Muscle layer of duodenum (tissue), 2 donors: ENCODE measurements around the gene SP4.
"Not testable (repeated sequence)": the region's sequence is repeated elsewhere in the genome, so short reads cannot be mapped to it uniquely, and the experiment has no call there.

Experiments used
- H3K27ac ChIP-seq: one replicate; pipeline ENCODE4 v1.7.0; 2013; ENCODE audit warnings: mild to moderate bottlenecking, low read length
- H3K27me3 ChIP-seq: one replicate; pipeline ENCODE4 v1.7.0; 2013; ENCODE audit warnings: low read depth, mild to moderate bottlenecking, control low read depth, low read length
- H3K36me3 ChIP-seq, 2 donors: one replicate each; pipeline ENCODE4 v1.7.0; 2013; ENCODE audit warnings: low read length in 2 of 2, control low read depth in 1 of 2, mild to moderate bottlenecking in 1 of 2; ENCODE audit not compliant: insufficient read depth in 2 of 2, control insufficient read depth in 1 of 2
- H3K4me1 ChIP-seq, 2 donors: one replicate each; pipeline ENCODE4 v1.7.0; 2013; ENCODE audit warnings: low read length in 2 of 2, mild to moderate bottlenecking in 2 of 2, control low read depth in 1 of 2, moderate library complexity in 1 of 2; ENCODE audit not compliant: insufficient read depth in 2 of 2, control insufficient read depth in 1 of 2
- H3K4me3 ChIP-seq, 2 donors: one replicate each; pipeline ENCODE4 v1.7.0; 2013; ENCODE audit warnings: low read length in 2 of 2, low read depth in 1 of 2, mild to moderate bottlenecking in 1 of 2
- H3K9me3 ChIP-seq, 2 donors: one replicate each; pipeline ENCODE4 v1.7.0; 2013; ENCODE audit warnings: low read length in 2 of 2, control low read depth in 1 of 2, mild to moderate bottlenecking in 1 of 2; ENCODE audit not compliant: control insufficient read depth in 1 of 2
- donor health status: healthy.

Gene SP4

GRCh38 chr7:21526448-21526847 lies 98.6 kb downstream of the SP4 start:
- Histone ChIP-seq H3K4me3 (no peak overlapping the region), H3K9me3 (peaks cover 0 to 3% of the 10 kb centered on the region in 2 donors), H3K27ac (no peak overlapping the region), H3K36me3 (no peaks in the 10 kb centered on the region), H3K4me1 (no peaks in the 10 kb centered on the region), H3K27me3 (no peaks in the 10 kb centered on the region)

- not testable (repeated sequence) for H3K36me3 ChIP-seq, H3K4me3 ChIP-seq, H3K9me3 ChIP-seq
These were observed 104.6 kb downstream of the SP4 start for GRCh38 chr7:21532485-21532884.

GRCh38 chr7:21533646-21534045 lies 105.8 kb downstream of the SP4 start:
- H3K36me3 ChIP-seq, H3K4me3 ChIP-seq, H3K9me3 ChIP-seq, H3K27ac ChIP-seq, H3K27me3 ChIP-seq, H3K4me1 ChIP-seq: not testable (repeated sequence)

More at GRCh38 chr7:21532485-21532884, 104.6 kb downstream of the SP4 start:
- not testable (repeated sequence) for H3K4me1 ChIP-seq, H3K27ac ChIP-seq, H3K27me3 ChIP-seq

- H3K4me3 ChIP-seq, H3K27ac ChIP-seq, H3K4me1 ChIP-seq, H3K36me3 ChIP-seq, H3K27me3 ChIP-seq, H3K9me3 ChIP-seq: not testable (repeated sequence)
These were observed 108.7 kb downstream of the SP4 start for GRCh38 chr7:21536445-21537118.

- H3K4me3 ChIP-seq, result no peak overlapping the region
- no peaks in the 10 kb centered on the region for H3K9me3 ChIP-seq
- no peaks in the 10 kb centered on the region for H3K36me3 ChIP-seq
- peaks cover 0 to 16% of the 10 kb centered on the region in 2 donors for H3K4me1 ChIP-seq
- H3K27ac ChIP-seq, result no peak overlapping the region
- H3K27me3 ChIP-seq, result no peaks in the 10 kb centered on the region
These were observed 111.1 kb downstream of the SP4 start for GRCh38 chr7:21538936-21539495.

- peak within 1 kb of the TSS; percentile 43 to 68 for H3K4me3 ChIP-seq
- H3K27ac ChIP-seq, result no peak within 1 kb of the TSS
- H3K27me3 ChIP-seq, result no peaks in the 10 kb centered on the region
- peaks cover 0 to 17% of the 10 kb centered on the region in 2 donors for H3K4me1 ChIP-seq
- H3K9me3 ChIP-seq, result no peaks in the 10 kb centered on the region
- H3K36me3 ChIP-seq, result no peaks in the 10 kb centered on the region
These were observed 115.1 kb downstream of the SP4 start, which contains the start of gene DNAH11 for GRCh38 chr7:21542891-21543527. Gene DNAH11 (plus strand): TSS chr7:21543039. CDS start chr7:21543246, 207 bp downstream.

- Histone ChIP-seq H3K27ac (no peak overlapping the region), H3K4me1 (peaks cover 0 to 17% of the 10 kb centered on the region in 2 donors), H3K36me3 (no peaks in the 10 kb centered on the region), H3K9me3 (no peaks in the 10 kb centered on the region), H3K27me3 (no peaks in the 10 kb centered on the region), H3K4me3 (peak overlapping the region; percentile 31 to 68)
These were observed 115.8 kb downstream of the SP4 start for GRCh38 chr7:21543528-21544302.

GRCh38 chr7:21544303-21544656 lies 116.4 kb downstream of the SP4 start:
- Histone ChIP-seq H3K27me3 (no peaks in the 10 kb centered on the region), H3K36me3 (no peaks in the 10 kb centered on the region), H3K4me3 (no peak overlapping the region), H3K27ac (no peak overlapping the region), H3K4me1 (peaks cover 0 to 17% of the 10 kb centered on the region in 2 donors), H3K9me3 (no peaks in the 10 kb centered on the region)

GRCh38 chr7:21544715-21545114 lies 116.8 kb downstream of the SP4 start:
- Histone ChIP-seq H3K4me3 (no peak overlapping the region), H3K36me3 (no peaks in the 10 kb centered on the region), H3K27me3 (no peaks in the 10 kb centered on the region), H3K4me1 (peaks cover 0 to 17% of the 10 kb centered on the region in 2 donors), H3K9me3 (no peaks in the 10 kb centered on the region), H3K27ac (no peak overlapping the region)

- Histone ChIP-seq H3K36me3 (no peaks in the 10 kb centered on the region), H3K4me1 (peaks cover 0 to 16% of the 10 kb centered on the region in 2 donors), H3K9me3 (no peaks in the 10 kb centered on the region), H3K27ac (no peak overlapping the region), H3K4me3 (no peak overlapping the region), H3K27me3 (no peaks in the 10 kb centered on the region)
These were observed 119.6 kb downstream of the SP4 start for GRCh38 chr7:21547501-21547900.

GRCh38 chr7:21548491-21548890 lies 120.6 kb downstream of the SP4 start:
- H3K27ac ChIP-seq, result no peak overlapping the region
- H3K27me3 ChIP-seq, result no peaks in the 10 kb centered on the region
- H3K4me3 ChIP-seq, result no peak overlapping the region

More at GRCh38 chr7:21548491-21548890, 120.6 kb downstream of the SP4 start:
- H3K36me3 ChIP-seq, result no peaks in the 10 kb centered on the region
- H3K4me1 ChIP-seq, result peaks cover 0 to 6% of the 10 kb centered on the region in 2 donors
- no peaks in the 10 kb centered on the region for H3K9me3 ChIP-seq
